K562 (cell line): ENCODE measurements around the gene MPI. TPM values are rescaled to one million over a fixed set of nuclear protein-coding genes. Genes with fewer than 3 reads are reported as not detected.
A peak's percentile ranks its signal among the peaks of the same experiment; 100 is the strongest.

Experiments
- ASH1L ChIP-seq: fragments of 450-650 bp; IDR thresholded peaks from 2 replicates; pipeline ENCODE4 v1.6.1; 2018; ENCODE audit warnings: borderline replicate concordance, mild to moderate bottlenecking, low read depth; ENCODE audit not compliant: partially characterized antibody
- CBX8 ChIP-seq: fragments of 200-600 bp; sonication (generic); IDR thresholded peaks from 2 replicates; pipeline ENCODE4 v1.6.1; 2012; ENCODE audit warnings: borderline replicate concordance, mixed run types, low read depth, mild to moderate bottlenecking, moderate library complexity, mixed read lengths, low read length, control low read depth, inconsistent platforms; ENCODE audit not compliant: poor library complexity, severe bottlenecking; ENCODE audit errors: extremely low read depth
- CSDE1 ChIP-seq, 2 experiments: fragments of 450-650 bp; IDR thresholded peaks; 2 replicates each; pipeline ENCODE4 v1.6.1; 2016; ENCODE audit warnings: mild to moderate bottlenecking in 1 of 2
- ELF4 ChIP-seq: fragments of 450-650 bp; formaldehyde crosslinking; IDR thresholded peaks from 2 replicates; pipeline ENCODE4 v1.4.0; 2022; ENCODE audit warnings: missing genetic modification characterization
- EP300 ChIP-seq: IDR thresholded peaks from 2 replicates; pipeline ENCODE4 v1.6.1; 2012; ENCODE audit warnings: low read length, improper control_type of control experiment
- FOS ChIP-seq: IDR thresholded peaks from 3 replicates; pipeline ENCODE4 v1.6.1; 2011; ENCODE audit not compliant: insufficient read length; ENCODE audit errors: extremely low read depth
- FOSL1 ChIP-seq: fragments of 200-800 bp; sonication (Bioruptor generic); conservative IDR thresholded peaks from 2 replicates; pipeline ENCODE4 v1.6.1; 2016; ENCODE audit warnings: missing genetic modification characterization, missing compliant biosample characterization
- HNRNPLL ChIP-seq: fragments of 200-400 bp; formaldehyde crosslinking; IDR thresholded peaks from 2 replicates; pipeline ENCODE4 v1.6.1; 2017; ENCODE audit warnings: low read length, low read depth, mild to moderate bottlenecking; ENCODE audit not compliant: poor library complexity, severe bottlenecking
- ILK ChIP-seq: fragments of 450-650 bp; IDR thresholded peaks from 2 replicates; pipeline ENCODE4 v1.6.1; 2016; ENCODE audit warnings: missing genetic modification characterization, low read depth, mild to moderate bottlenecking, missing compliant biosample characterization, moderate library complexity, borderline replicate concordance
- IRF2 ChIP-seq: sonication (generic); formaldehyde crosslinking; IDR thresholded peaks from 2 replicates; pipeline ENCODE4 v1.8.1; 2022; ENCODE audit warnings: mild to moderate bottlenecking, missing genetic modification reagents
- KAT2B ChIP-seq: IDR thresholded peaks from one replicate; pipeline ENCODE4 v1.6.1; 2012; ENCODE audit warnings: low read depth, mild to moderate bottlenecking, control low read depth, inconsistent platforms, low read length, moderate library complexity
- NR1H2 ChIP-seq: sonication (generic); formaldehyde crosslinking; IDR thresholded peaks from 2 replicates; pipeline ENCODE4 v1.4.0; 2020; ENCODE audit warnings: mild to moderate bottlenecking, missing genetic modification reagents
- NR2C1 ChIP-seq, 2 experiments: fragments of 450-650 bp; IDR thresholded peaks; 2 replicates each; pipeline ENCODE4 v1.6.1; 2017; ENCODE audit warnings: mild to moderate bottlenecking in 2 of 2, antibody characterized with exemption in 1 of 2, inconsistent platforms in 1 of 2, missing compliant biosample characterization in 1 of 2, missing genetic modification characterization in 1 of 2
- PHB ChIP-seq: fragments of 250-450 bp; sonication (Bioruptor Pico); IDR thresholded peaks from 2 replicates; pipeline ENCODE4 v1.5.0; 2021
- POLR2H ChIP-seq: IDR thresholded peaks from 2 replicates; pipeline ENCODE4 v1.6.1; 2016; ENCODE audit warnings: missing genetic modification characterization, low read depth, mild to moderate bottlenecking, control low read depth, missing compliant biosample characterization, moderate library complexity
- RBM22 ChIP-seq: fragments of 200-400 bp; formaldehyde crosslinking; IDR thresholded peaks from 2 replicates; pipeline ENCODE4 v1.6.1; 2018; ENCODE audit warnings: low read length, low read depth; ENCODE audit not compliant: poor library complexity, severe bottlenecking
- TCF7 ChIP-seq: sonication (generic); IDR thresholded peaks from 2 replicates; pipeline ENCODE4 v1.6.1; 2016; ENCODE audit warnings: antibody characterized with exemption, borderline replicate concordance
- TCF7L2 ChIP-seq: fragments of 150-350 bp; IDR thresholded peaks from 2 replicates; pipeline ENCODE4 v1.6.1; 2016; ENCODE audit warnings: low read depth, mild to moderate bottlenecking, low read length, moderate library complexity
- TCFL5 ChIP-seq: fragments of 250-450 bp; sonication (Bioruptor Pico); conservative IDR thresholded peaks from 2 replicates; pipeline ENCODE4 v1.6.1; 2021; ENCODE audit warnings: mild to moderate bottlenecking, moderate library complexity, matching md5 sums
- THAP7 ChIP-seq: fragments of 250-450 bp; sonication (Bioruptor Pico); IDR thresholded peaks from 2 replicates; pipeline ENCODE4 v1.5.0; 2021
- ZFX ChIP-seq: sonication (generic); formaldehyde crosslinking; IDR thresholded peaks from 2 replicates; pipeline ENCODE4 v1.8.0; 2022; ENCODE audit warnings: mild to moderate bottlenecking, missing genetic modification reagents, moderate library complexity
- ZNF316 ChIP-seq: fragments of 450-650 bp; IDR thresholded peaks from 2 replicates; pipeline ENCODE4 v1.6.1; 2016
- ZNF41 ChIP-seq: fragments of 250-450 bp; sonication (Bioruptor Pico); conservative IDR thresholded peaks from 2 replicates; pipeline ENCODE4 v1.4.0; 2020; ENCODE audit warnings: mild to moderate bottlenecking
- ZSCAN29 ChIP-seq: fragments of 450-650 bp; IDR thresholded peaks from 2 replicates; pipeline ENCODE4 v1.6.1; 2017
- polyA plus RNA-seq, 8 experiments: library from polyadenylated mRNA; depleted of rRNA in 4 of 8; stranded (reverse) in 5 of 8; unstranded in 3 of 8; fragments of >200 nt; fragmentation: Nextera tagmentation in 2 of 8; fragmentation: Illumina TruSeq in 1 of 8; extraction: Ambion mirVana in 2 of 8; extraction: Trizol in 1 of 8; gene quantifications; 2 replicates each; pipeline versions ENCODE4 v1.2.1 to v1.2.3, GENCODE V29; 2011 to 2014; ENCODE audit warnings: inconsistent platforms in 1 of 8, missing spikeins in 1 of 8
- total RNA-seq, 7 experiments: library from RNA; depleted of rRNA in 6 of 7; stranded (reverse); fragments of >200 nt in 6 of 7; fragmentation: Illumina TruSeq in 2 of 7; extraction: Trizol in 2 of 7; gene quantifications; 2 replicates each; pipeline versions ENCODE4 v1.2.1 to v1.2.3, GENCODE V29; 2011 to 2021; ENCODE audit warnings: low replicate concordance in 1 of 7
- TF ChIP-seq, protein P1 (sequence below): fragments of 450-650 bp; IDR thresholded peaks from 2 replicates; pipeline ENCODE4 v1.6.1; 2016
- TF ChIP-seq, protein P2 (sequence below): IDR thresholded peaks from 2 replicates; pipeline ENCODE4 v1.6.1; 2012; ENCODE audit warnings: low read depth, low read length, improper control_type of control experiment, borderline replicate concordance
- TF ChIP-seq, protein P3 (sequence below): fragments of 250-450 bp; sonication (Bioruptor Pico); IDR thresholded peaks from 2 replicates; pipeline ENCODE4 v1.9.0; 2021; ENCODE audit warnings: mild to moderate bottlenecking

MPI gene
- total and polyA plus RNA-seq, 9 of the 15 experiments (the other 6 are each of a cell fraction or from before 2014, with no cell fraction given) = 30.7 to 105 (median 40.5) TPM

DNA sequence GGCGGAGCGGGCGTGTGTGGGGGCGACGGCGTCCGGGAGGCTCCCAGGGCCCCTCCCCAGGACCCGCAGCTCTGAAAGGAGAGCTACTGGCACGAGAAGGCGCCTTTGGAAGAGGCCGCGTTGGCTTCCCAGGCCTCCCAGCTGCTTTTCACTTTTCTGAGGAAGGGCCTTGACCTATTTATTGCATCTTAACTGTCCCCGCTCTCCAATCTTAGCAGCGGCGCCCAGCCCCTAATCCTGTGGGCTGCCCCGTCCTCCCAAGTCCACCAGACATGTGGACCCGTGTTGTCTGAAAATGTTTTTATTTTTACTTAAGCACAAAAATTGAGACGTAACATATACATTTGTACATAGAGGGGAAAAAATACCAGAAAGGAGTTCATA lies 46.4 kb upstream of the MPI start (continued):
- TF ChIP-seq, protein P1, sequence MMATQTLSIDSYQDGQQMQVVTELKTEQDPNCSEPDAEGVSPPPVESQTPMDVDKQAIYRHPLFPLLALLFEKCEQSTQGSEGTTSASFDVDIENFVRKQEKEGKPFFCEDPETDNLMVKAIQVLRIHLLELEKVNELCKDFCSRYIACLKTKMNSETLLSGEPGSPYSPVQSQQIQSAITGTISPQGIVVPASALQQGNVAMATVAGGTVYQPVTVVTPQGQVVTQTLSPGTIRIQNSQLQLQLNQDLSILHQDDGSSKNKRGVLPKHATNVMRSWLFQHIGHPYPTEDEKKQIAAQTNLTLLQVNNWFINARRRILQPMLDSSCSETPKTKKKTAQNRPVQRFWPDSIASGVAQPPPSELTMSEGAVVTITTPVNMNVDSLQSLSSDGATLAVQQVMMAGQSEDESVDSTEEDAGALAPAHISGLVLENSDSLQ = no peak
- TF ChIP-seq FOSL1 (tag) = no peak
- TF ChIP-seq NR2C1 (IDR thresholded peaks at IDR 0.05) = no peak
- TF ChIP-seq NR2C1 (tag; IDR thresholded peaks at IDR 0.05) = no peak
- TF ChIP-seq ELF4 (CRISPR knock-in tag) = no peak
- no peak for TF ChIP-seq EP300
- no peak for TF ChIP-seq IRF2 (CRISPR knock-in tag)
- no peak for TF ChIP-seq KAT2B
- TF ChIP-seq RBM22 = no peak
- TF ChIP-seq, protein P2, sequence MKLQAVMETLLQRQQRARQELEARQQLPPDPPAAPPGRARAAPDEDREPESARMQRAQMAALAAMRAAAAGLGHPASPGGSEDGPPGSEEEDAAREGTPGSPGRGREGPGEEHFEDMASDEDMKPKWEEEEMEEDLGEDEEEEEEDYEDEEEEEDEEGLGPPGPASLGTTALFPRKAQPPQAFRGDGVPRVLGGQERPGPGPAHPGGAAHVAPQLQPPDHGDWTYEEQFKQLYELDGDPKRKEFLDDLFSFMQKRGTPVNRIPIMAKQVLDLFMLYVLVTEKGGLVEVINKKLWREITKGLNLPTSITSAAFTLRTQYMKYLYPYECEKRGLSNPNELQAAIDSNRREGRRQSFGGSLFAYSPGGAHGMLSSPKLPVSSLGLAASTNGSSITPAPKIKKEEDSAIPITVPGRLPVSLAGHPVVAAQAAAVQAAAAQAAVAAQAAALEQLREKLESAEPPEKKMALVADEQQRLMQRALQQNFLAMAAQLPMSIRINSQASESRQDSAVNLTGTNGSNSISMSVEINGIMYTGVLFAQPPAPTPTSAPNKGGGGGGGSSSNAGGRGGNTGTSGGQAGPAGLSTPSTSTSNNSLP = no peak
- TF ChIP-seq TCF7L2 = no peak
- TF ChIP-seq FOS = no peak
- no peak for TF ChIP-seq ASH1L
- TF ChIP-seq NR1H2 (CRISPR knock-in tag) = no peak
- no peak for TF ChIP-seq THAP7 (CRISPR knock-in tag)
- peak; percentile 37 for TF ChIP-seq ZFX (CRISPR knock-in tag)
- no peak for TF ChIP-seq ZSCAN29
- no peak for TF ChIP-seq CSDE1 (IDR thresholded peaks at IDR 0.05)
- no peak for TF ChIP-seq ILK (tag)
- TF ChIP-seq PHB (CRISPR knock-in tag) = 0 out of 2 replicates have a peak, but pooled peaks have one; percentile 49
- TF ChIP-seq, protein P3, sequence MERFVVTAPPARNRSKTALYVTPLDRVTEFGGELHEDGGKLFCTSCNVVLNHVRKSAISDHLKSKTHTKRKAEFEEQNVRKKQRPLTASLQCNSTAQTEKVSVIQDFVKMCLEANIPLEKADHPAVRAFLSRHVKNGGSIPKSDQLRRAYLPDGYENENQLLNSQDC (CRISPR knock-in tag) = no peak
- peak; percentile 2 for TF ChIP-seq HNRNPLL
- TF ChIP-seq TCF7 = no peak
- no peak for TF ChIP-seq CBX8
- no peak for TF ChIP-seq ZNF316
- no peak for TF ChIP-seq ZNF41
- no peak for TF ChIP-seq TCFL5
- TF ChIP-seq POLR2H (tag) = no peak
